ENCODE results near the gene KCNH2.

- TF ChIP-seq CTCF (IDR thresholded peaks at IDR 0.05) (no peak), POLR2A (IDR thresholded peaks at IDR 0.05) (no peak), POLR2AphosphoS5 (IDR thresholded peaks at IDR 0.05) (no peak), EP300 (IDR thresholded peaks at IDR 0.05) (no peak)
Observed at GRCh38 chr7:150968056-150968733, 9.9 kb downstream of the KCNH2 start.

All from stomach (tissue), 4 donors.